ENCODE results near the gene TMEM134. TPM values are rescaled to one million over a fixed set of nuclear protein-coding genes. Genes with fewer than 3 reads are reported as not detected.

The TMEM134 gene
- total and polyA plus RNA-seq, 9 of the 15 experiments (the other 6 are each of a cell fraction or from before 2014, with no cell fraction given) = 0.63 to 48.4 (median 10.7) TPM

DNA sequence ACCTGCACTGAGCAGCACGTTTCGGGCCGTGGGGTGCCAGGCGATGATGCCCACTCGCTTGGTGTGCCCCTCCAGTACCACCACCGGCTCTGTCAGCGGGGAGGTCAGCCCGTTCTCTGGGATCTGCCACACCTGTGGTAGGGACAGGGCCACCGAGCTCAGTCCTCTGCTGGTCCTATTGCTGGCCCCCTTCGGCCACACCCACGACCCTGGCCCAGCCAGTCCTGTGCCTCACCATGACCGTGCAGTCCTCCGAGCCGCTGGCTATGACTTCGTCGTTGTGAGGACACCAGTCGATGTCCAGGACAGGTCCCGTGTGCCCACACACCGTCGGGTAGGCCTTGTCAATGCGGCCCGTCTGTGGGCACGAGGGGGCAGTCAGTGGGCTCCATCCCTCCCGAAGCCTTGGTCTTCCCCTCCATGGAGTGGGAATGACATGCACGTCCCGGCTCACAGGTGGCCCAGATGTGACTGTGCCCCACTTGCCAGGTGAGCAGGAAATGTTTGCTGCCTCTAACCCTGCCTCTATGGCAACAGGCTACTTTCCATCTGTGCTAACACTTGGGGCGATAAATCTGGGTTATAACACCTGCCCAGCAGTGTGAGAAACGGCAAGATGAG lies 27.2 kb downstream of the TMEM134 start (continued):
- TF ChIP-seq HNRNPUL1 (IDR thresholded peaks at IDR 0.05; ENCODE audit: low read length) (no peak), NFE2 (IDR thresholded peaks at IDR 0.05; ENCODE audit: low read depth) (0 out of 2 replicates have a peak, but pooled peaks have one; percentile 16), TEAD1 (CRISPR knock-in tag; IDR thresholded peaks at IDR 0.05) (0 out of 4 replicates have a peak, but pooled peaks of 1 of the 2 experiments have one; percentile 53), HMBOX1 (IDR thresholded peaks at IDR 0.05) (no peak)

DNA sequence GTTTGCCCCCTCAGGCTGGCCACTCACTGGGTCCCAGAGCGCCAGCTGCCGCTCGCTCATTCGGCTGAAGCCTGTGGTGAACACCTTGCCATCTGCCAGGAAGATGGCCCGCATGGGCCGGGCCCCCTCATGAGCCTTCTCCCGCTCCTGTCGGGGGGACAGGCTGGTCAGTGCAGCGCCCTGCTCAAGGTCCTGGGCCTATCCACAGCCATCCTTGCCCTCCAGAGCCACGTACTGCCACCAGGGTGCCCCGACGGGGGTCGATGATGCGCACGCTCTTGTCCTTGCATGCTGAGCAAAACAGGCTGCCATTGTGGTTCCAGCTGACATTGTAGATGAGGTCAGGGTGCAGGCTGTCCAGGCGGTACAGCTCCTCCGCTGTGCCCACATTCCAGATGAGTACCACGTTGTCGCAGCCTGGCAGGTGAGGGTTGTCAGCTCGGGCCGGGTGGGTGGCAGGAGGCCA lies 27.9 kb downstream of the TMEM134 start:
- H3K9me1 ChIP-seq (ENCODE audit: control insufficient read depth, insufficient read depth, low read length) = no peaks in the 10 kb centered on the region
- no TSS peak for BruUV-seq (replicated peaks)
- H3K27ac ChIP-seq (ENCODE audit: extremely low read depth, low read depth, low read length) = no peak overlapping the region
- ChIA-PET CTCF (ENCODE audit: low intra/inter-chr PET ratio) (no interaction called here), POLR2A (interaction anchor here (0.6 to 1.2 kb wide), 7 partner anchors 9 to 360 kb away, joined by 3 to 6 read pairs (median 3); partner anchors contain the start of gene TBC1D10C)
- FAIRE-seq = no peak
- in situ Hi-C loops (cut with MboI) = no loop called here
- peaks cover 14 to 83% of the 10 kb centered on the region in 2 experiments for H3K4me1 ChIP-seq (replicated peaks in 1 of 2; ENCODE audit: control insufficient read depth in 2 of 2, insufficient read depth in 2 of 2, low read length in 2 of 2)
- intact Hi-C loops (cut with micrococcal nuclease) = no loop called here
- no peak overlapping the region for H3K4me3 ChIP-seq
- no peaks in the 10 kb centered on the region for H3K27me3 ChIP-seq (ENCODE audit: control insufficient read depth in 2 of 2, insufficient read depth in 2 of 2, low read length in 2 of 2)
- DNase-seq (ENCODE audit: extremely low read depth in 1 of 4, low spot score in 3 of 4) = no peak
- no peaks in the 10 kb centered on the region for H4K20me1 ChIP-seq (replicated peaks; ENCODE audit: control insufficient read depth, insufficient read depth, low read length)
- no peak overlapping the region for H2AFZ ChIP-seq (ENCODE audit: low read depth, low read length)
- peaks cover 52% of the 10 kb centered on the region; the same call in 2 of the 3 replicates for H3K36me3 ChIP-seq (ENCODE audit: control insufficient read depth, insufficient read depth, low read length)
- no peak overlapping the region for H3K4me2 ChIP-seq (ENCODE audit: insufficient read depth, low read length)
- H3K9me3 ChIP-seq (replicated peaks; ENCODE audit: control insufficient read depth, insufficient read depth, low read depth, low read length) = no peaks in the 10 kb centered on the region
- peaks cover 13% of the 10 kb centered on the region for H3K79me2 ChIP-seq (ENCODE audit: control insufficient read depth, insufficient read depth, low read length)
- peak overlapping the region in 1 of 2 experiments; percentile 73; a peak in 1 of 4 replicates for H3K9ac ChIP-seq (ENCODE audit: insufficient read depth in 1 of 2, low read depth in 2 of 2, low read length in 2 of 2)
- ATAC-seq = no peak
- 93% methylated on average over 14 of the region's 21 CpGs for WGBS (ENCODE audit: insufficient coverage, low coverage, missing lambda C conversion rate)
- TF ChIP-seq FOSL1 (tag; conservative IDR thresholded peaks at IDR 0.05) (no peak), ELK3 (CRISPR knock-in tag; IDR thresholded peaks at IDR 0.05) (no peak), SOX6 (IDR thresholded peaks at IDR 0.05) (no peak), KLF1 (tag; IDR thresholded peaks at IDR 0.05) (no peak), POLR2AphosphoS5 (IDR thresholded peaks at IDR 0.05; ENCODE audit: control insufficient read depth, insufficient read depth, low read depth, low read length) (peak; percentile 17; the same call in 1 of the 2 replicates), SMARCA5 (IDR thresholded peaks at IDR 0.05) (no peak), BMI1 (IDR thresholded peaks at IDR 0.05; ENCODE audit: low read length) (no peak), IFI16 (CRISPR knock-in tag; IDR thresholded peaks at IDR 0.05) (no peak), MYNN (IDR thresholded peaks at IDR 0.05) (no peak), MYNN (CRISPR knock-in tag; IDR thresholded peaks at IDR 0.05) (no peak), HNRNPH1 (optimal IDR thresholded peaks at IDR 0.05; ENCODE audit: low read depth, low read length) (no peak), RBFOX2 (IDR thresholded peaks at IDR 0.05; ENCODE audit: low read depth, low read length) (0 out of 2 replicates have a peak, but pooled peaks have one; percentile 30), ZNF212 (CRISPR knock-in tag; IDR thresholded peaks at IDR 0.05) (no peak), POLR2G (IDR thresholded peaks at IDR 0.05; ENCODE audit: low read depth, low read length) (peak; percentile 60)
- TF ChIP-seq, protein P1, sequence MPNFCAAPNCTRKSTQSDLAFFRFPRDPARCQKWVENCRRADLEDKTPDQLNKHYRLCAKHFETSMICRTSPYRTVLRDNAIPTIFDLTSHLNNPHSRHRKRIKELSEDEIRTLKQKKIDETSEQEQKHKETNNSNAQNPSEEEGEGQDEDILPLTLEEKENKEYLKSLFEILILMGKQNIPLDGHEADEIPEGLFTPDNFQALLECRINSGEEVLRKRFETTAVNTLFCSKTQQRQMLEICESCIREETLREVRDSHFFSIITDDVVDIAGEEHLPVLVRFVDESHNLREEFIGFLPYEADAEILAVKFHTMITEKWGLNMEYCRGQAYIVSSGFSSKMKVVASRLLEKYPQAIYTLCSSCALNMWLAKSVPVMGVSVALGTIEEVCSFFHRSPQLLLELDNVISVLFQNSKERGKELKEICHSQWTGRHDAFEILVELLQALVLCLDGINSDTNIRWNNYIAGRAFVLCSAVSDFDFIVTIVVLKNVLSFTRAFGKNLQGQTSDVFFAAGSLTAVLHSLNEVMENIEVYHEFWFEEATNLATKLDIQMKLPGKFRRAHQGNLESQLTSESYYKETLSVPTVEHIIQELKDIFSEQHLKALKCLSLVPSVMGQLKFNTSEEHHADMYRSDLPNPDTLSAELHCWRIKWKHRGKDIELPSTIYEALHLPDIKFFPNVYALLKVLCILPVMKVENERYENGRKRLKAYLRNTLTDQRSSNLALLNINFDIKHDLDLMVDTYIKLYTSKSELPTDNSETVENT (CRISPR knock-in tag; IDR thresholded peaks at IDR 0.05) = no peak

All from K562 (cell line).